ENCODE data around the gene NCAPG. TPM values are rescaled to one million over a fixed set of nuclear protein-coding genes. Genes with fewer than 3 reads are reported as not detected.

The NCAPG gene
- total and polyA plus RNA-seq, 4 donors, result 0.08 to 45.2 (median 0.91) TPM

GRCh38 chr4:17771284-17771908 lies 39.4 kb upstream of the NCAPG start:
- Histone ChIP-seq H3K4me3 (ENCODE audit: low read depth in 1 of 3, low read length in 3 of 3) (no peak overlapping the region), H3K9ac (ENCODE audit: low read depth in 1 of 2, low read length in 2 of 2) (no peak overlapping the region), H3K9me3 (ENCODE audit: control insufficient read depth in 4 of 4, low read length in 3 of 4) (peaks cover 0 to 4% (median 0%) of the 10 kb centered on the region in 4 donors), H3K4me1 (ENCODE audit: control insufficient read depth in 4 of 4, insufficient read depth in 4 of 4, low read length in 3 of 4) (no peaks in the 10 kb centered on the region), H3K36me3 (ENCODE audit: control insufficient read depth in 4 of 4, insufficient read depth in 3 of 4, low read depth in 1 of 4, low read length in 3 of 4) (no peaks in the 10 kb centered on the region), H3K27me3 (ENCODE audit: control insufficient read depth in 4 of 4, insufficient read depth in 4 of 4, low read length in 3 of 4) (no peaks in the 10 kb centered on the region), H3K27ac (ENCODE audit: low read depth in 1 of 2, low read length in 2 of 2) (no peak overlapping the region)
- WGBS, result 77% methylated on average over 8 of the region's 8 CpGs
- DNase-seq (ENCODE audit: low spot score), result no peak
- TF ChIP-seq SP1 (IDR thresholded peaks at IDR 0.05), result no peak
- no peak for TF ChIP-seq FOXA2 (IDR thresholded peaks at IDR 0.05)
- no peak for TF ChIP-seq YY1 (IDR thresholded peaks at IDR 0.05)
- no peak for TF ChIP-seq HNF4G (IDR thresholded peaks at IDR 0.05)
- no peak for TF ChIP-seq CTCF (IDR thresholded peaks at IDR 0.05; ENCODE audit: low read depth, low read length, missing input control)

- no peaks in the 10 kb centered on the region for H3K36me3 ChIP-seq (ENCODE audit: control insufficient read depth in 4 of 4, insufficient read depth in 3 of 4, low read depth in 1 of 4, low read length in 3 of 4)
- DNase-seq (ENCODE audit: low spot score), result no peak
- H3K4me1 ChIP-seq (ENCODE audit: control insufficient read depth in 4 of 4, insufficient read depth in 4 of 4, low read length in 3 of 4), result no peaks in the 10 kb centered on the region
- H3K27me3 ChIP-seq (ENCODE audit: control insufficient read depth in 4 of 4, insufficient read depth in 4 of 4, low read length in 3 of 4), result no peaks in the 10 kb centered on the region
- H3K9ac ChIP-seq (ENCODE audit: low read depth in 1 of 2, low read length in 2 of 2), result no peak overlapping the region
- TF ChIP-seq MAX (IDR thresholded peaks at IDR 0.05) (no peak), RAD21 (IDR thresholded peaks at IDR 0.05) (no peak), CTCF (IDR thresholded peaks at IDR 0.05; ENCODE audit: low read depth, low read length, missing input control) (no peak), FOXA1 (IDR thresholded peaks at IDR 0.05) (no peak), SP1 (IDR thresholded peaks at IDR 0.05) (no peak), ZBTB33 (IDR thresholded peaks at IDR 0.05) (no peak)
- H3K4me3 ChIP-seq (ENCODE audit: low read depth in 1 of 3, low read length in 3 of 3), result no peak overlapping the region
- H3K27ac ChIP-seq (ENCODE audit: low read depth in 1 of 2, low read length in 2 of 2), result no peak overlapping the region
- WGBS, result 87% methylated on average over 10 of the region's 10 CpGs
- no peaks in the 10 kb centered on the region for H3K9me3 ChIP-seq (ENCODE audit: control insufficient read depth in 4 of 4, low read length in 3 of 4)
Measured at GRCh38 chr4:17773135-17773698, 37.6 kb upstream of the NCAPG start.

GRCh38 chr4:17778431-17778830 lies 32.3 kb upstream of the NCAPG start:
- DNase-seq (ENCODE audit: low spot score), result no peak
- Histone ChIP-seq H3K36me3 (ENCODE audit: control insufficient read depth in 4 of 4, insufficient read depth in 3 of 4, low read depth in 1 of 4, low read length in 3 of 4) (no peaks in the 10 kb centered on the region), H3K27me3 (ENCODE audit: control insufficient read depth in 4 of 4, insufficient read depth in 4 of 4, low read length in 3 of 4) (peaks cover 0 to 20% (median 6%) of the 10 kb centered on the region in 4 donors), H3K9ac (ENCODE audit: low read depth in 1 of 2, low read length in 2 of 2) (no peak overlapping the region), H3K9me3 (ENCODE audit: control insufficient read depth in 4 of 4, low read length in 3 of 4) (no peaks in the 10 kb centered on the region), H3K4me3 (ENCODE audit: low read depth in 1 of 3, low read length in 3 of 3) (no peak overlapping the region), H3K27ac (ENCODE audit: low read depth in 1 of 2, low read length in 2 of 2) (no peak overlapping the region), H3K4me1 (ENCODE audit: control insufficient read depth in 4 of 4, insufficient read depth in 4 of 4, low read length in 3 of 4) (peaks cover 10 to 20% (median 16%) of the 10 kb centered on the region in 4 donors)
- WGBS, result 83% methylated on average over 3 of the region's 3 CpGs
- TF ChIP-seq YY1 (IDR thresholded peaks at IDR 0.05) (no peak), FOXA2 (IDR thresholded peaks at IDR 0.05) (no peak), FOXA1 (IDR thresholded peaks at IDR 0.05) (no peak), GABPA (IDR thresholded peaks at IDR 0.05 in 1 of 2, conservative IDR thresholded peaks at IDR 0.05 in 1 of 2) (no peak), SP1 (IDR thresholded peaks at IDR 0.05) (no peak), REST (IDR thresholded peaks at IDR 0.05) (no peak), HNF4A (conservative IDR thresholded peaks at IDR 0.05) (no peak), ZBTB33 (IDR thresholded peaks at IDR 0.05) (no peak)

All from liver (tissue), 9 donors.